AG04449 (cell line): ENCODE data around the gene KCNMA1.

Experiments used
- CTCF ChIA-PET: fragments of 350-600 bp; formaldehyde crosslinking; extraction: SDS; loops from one replicate; lab custom pipeline; 2021; ENCODE audit warnings: antibody characterized with exemption; lab: Yijun Ruan, JAX
- POLR2A ChIA-PET: fragments of 400-600, 350-600 bp; formaldehyde crosslinking; extraction: SDS; loops from one replicate; lab custom pipeline; 2020; ENCODE audit warnings: antibody characterized with exemption, inconsistent platforms; lab: Yijun Ruan, JAX
- DNase-seq: peaks from one replicate; pipeline ENCODE4 v3.0.0-alpha.2; 2010; ENCODE audit warnings: low read depth, low spot score
- H3K4me3 ChIP-seq: 2 replicates; pipeline ENCODE4 v1.5.1; 2011; ENCODE audit warnings: low read depth, mild to moderate bottlenecking, control low read depth, low read length
- TF ChIP-seq, protein P1 (sequence below): IDR thresholded peaks from one replicate; pipeline ENCODE4 v1.5.1; 2011; ENCODE audit warnings: mild to moderate bottlenecking, moderate library complexity, low read length, control low read depth, inconsistent platforms; ENCODE audit not compliant: insufficient read depth; ENCODE audit errors: missing control alignments

KCNMA1 gene

DNA sequence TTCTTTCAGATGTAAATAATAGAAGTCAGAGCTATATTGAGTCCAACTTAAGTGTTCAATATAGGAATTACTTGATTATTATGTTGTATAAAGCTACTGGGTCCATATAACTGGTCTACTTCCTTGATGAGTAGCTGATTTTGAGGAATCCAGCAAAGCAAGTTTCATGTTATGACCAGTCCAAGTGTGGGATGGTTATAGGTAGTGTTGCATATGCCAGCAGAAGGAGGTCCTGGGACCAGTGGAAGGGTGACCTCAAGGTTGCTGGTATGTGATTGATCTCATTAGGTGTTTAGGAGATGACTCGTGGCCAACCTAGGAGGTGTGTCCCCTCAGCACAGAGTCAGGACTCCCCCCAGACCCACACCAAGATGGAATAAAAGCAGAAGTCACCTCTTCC is 551.5 kb downstream of the KCNMA1 start:
- DNase-seq = no peak
- POLR2A ChIA-PET = no interaction called here
- no peak overlapping the region for H3K4me3 ChIP-seq
- TF ChIP-seq, protein P1, sequence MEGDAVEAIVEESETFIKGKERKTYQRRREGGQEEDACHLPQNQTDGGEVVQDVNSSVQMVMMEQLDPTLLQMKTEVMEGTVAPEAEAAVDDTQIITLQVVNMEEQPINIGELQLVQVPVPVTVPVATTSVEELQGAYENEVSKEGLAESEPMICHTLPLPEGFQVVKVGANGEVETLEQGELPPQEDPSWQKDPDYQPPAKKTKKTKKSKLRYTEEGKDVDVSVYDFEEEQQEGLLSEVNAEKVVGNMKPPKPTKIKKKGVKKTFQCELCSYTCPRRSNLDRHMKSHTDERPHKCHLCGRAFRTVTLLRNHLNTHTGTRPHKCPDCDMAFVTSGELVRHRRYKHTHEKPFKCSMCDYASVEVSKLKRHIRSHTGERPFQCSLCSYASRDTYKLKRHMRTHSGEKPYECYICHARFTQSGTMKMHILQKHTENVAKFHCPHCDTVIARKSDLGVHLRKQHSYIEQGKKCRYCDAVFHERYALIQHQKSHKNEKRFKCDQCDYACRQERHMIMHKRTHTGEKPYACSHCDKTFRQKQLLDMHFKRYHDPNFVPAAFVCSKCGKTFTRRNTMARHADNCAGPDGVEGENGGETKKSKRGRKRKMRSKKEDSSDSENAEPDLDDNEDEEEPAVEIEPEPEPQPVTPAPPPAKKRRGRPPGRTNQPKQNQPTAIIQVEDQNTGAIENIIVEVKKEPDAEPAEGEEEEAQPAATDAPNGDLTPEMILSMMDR = no peak
- CTCF ChIA-PET = no interaction called here

DNA sequence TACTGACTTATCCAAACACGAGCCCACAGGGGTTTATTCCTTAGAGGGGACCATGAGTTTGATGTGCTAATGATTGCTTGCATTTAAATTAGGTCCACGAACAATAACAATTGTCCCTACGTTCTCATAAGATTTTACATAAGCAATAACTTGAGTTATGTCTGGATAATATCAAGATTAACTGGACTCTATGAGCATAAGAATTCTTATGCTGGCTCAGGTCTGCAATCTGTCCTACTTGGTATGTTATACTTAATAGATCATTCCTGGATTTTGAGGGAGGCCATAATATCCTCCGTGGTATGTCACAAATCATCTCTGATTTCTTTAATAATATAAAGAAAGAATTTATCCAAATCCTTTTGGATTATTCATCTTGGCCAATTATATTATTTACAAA is 552.3 kb downstream of the KCNMA1 start:
- TF ChIP-seq, protein P1 = no peak
- DNase-seq = no peak
- POLR2A ChIA-PET = no interaction called here
- CTCF ChIA-PET = no interaction called here
- H3K4me3 ChIP-seq = no peak overlapping the region

DNA sequence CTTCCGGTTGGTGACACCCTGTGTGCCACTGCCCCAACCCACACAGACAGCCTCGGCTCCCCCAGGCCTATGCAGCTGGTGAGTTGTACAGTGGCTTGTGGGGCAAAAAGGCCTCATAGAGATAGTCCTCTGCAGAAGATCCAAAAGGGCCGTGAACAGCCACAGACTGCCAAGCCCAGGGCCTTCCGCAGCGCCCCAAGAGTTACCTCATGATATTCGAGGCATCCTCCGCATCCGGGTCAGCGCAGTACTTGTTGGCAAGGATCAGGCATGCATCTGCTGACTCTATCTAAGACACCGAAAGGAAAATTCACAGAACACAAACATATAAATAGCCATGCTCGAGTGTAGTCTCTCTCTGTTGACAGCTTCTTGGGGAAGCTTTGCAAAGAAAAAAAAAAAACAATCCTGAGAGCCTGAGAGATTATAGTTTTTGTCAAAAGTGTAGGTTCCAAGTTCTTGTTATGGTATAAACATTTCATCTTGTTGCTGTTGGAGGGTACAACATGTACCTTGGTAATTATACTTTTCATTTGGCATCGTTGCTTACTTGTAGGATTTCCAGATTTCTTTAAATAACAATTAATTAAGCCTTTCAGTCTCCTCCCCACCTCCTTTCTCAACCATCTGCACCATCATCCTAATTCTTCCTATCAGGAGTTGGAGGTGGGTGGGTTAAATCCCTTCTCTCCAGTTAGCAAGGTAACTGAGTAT is 553.0 kb downstream of the KCNMA1 start:
- CTCF ChIA-PET = no interaction called here
- TF ChIP-seq, protein P1 = no peak
- POLR2A ChIA-PET = interaction anchor here (0.6 kb wide), 1 partner anchor 8 kb away, joined by 4 read pairs; no protein-coding TSS in a partner anchor
- DNase-seq = no peak
- H3K4me3 ChIP-seq = no peak overlapping the region

DNA sequence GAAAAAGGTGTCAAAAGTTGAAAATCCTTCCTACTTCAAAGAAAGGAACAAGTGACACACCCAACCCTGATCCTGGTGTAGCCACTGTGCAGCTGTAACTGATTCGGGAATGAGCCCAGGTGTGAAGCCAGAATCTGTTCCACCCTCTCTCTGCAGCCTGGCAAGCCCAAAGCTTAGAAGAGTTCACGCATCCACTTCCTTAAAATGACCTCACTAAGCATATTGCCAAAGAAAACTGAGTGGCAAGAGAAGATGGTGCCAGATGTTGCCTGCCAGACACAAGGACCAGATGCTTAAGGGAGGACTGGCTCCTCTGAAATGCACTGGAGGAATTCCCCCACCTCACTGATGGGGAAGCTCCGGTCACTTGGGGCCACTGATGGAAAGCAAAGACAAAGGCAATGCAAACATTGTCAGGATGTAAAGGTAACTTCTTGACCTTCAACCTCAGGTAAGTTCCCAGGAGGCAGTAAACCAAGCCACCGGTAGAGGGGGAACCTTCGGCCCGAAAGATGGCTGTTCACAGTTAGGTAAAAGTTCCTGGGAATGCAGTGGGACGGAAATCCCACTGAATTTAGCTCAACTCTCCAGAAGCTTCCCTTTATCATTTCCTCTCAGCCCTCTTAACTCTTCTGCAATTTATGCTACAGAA is 554.9 kb downstream of the KCNMA1 start:
- no peak for DNase-seq
- CTCF ChIA-PET = no interaction called here

DNA sequence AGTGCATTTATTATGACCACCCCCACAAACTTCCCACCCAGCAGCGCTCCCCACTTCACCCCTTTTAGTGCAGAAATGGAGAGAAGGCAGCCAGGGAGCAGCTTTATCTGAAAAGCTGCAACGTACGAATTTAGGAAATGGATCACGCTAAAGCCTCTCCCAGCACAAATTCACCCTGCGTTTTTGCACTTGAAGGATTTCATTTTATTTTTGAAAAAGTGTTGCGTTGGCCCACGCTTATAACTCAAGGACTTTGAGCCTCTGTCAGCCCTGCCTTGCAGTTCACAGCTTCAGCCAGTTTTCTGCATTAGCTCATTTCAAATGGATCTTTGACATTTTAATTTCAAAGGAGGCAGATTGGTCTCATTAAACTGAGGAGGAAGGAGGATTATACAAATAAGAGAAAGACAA is 556.1 kb downstream of the KCNMA1 start:
- TF ChIP-seq, protein P1 = no peak
- no peak for DNase-seq
- CTCF ChIA-PET = no interaction called here
- no peak overlapping the region for H3K4me3 ChIP-seq
- POLR2A ChIA-PET = no interaction called here

More for the DNA sequence above, 554.9 kb downstream of the KCNMA1 start:
- TF ChIP-seq, protein P1 = no peak
- H3K4me3 ChIP-seq = no peak overlapping the region
- POLR2A ChIA-PET = no interaction called here

DNA sequence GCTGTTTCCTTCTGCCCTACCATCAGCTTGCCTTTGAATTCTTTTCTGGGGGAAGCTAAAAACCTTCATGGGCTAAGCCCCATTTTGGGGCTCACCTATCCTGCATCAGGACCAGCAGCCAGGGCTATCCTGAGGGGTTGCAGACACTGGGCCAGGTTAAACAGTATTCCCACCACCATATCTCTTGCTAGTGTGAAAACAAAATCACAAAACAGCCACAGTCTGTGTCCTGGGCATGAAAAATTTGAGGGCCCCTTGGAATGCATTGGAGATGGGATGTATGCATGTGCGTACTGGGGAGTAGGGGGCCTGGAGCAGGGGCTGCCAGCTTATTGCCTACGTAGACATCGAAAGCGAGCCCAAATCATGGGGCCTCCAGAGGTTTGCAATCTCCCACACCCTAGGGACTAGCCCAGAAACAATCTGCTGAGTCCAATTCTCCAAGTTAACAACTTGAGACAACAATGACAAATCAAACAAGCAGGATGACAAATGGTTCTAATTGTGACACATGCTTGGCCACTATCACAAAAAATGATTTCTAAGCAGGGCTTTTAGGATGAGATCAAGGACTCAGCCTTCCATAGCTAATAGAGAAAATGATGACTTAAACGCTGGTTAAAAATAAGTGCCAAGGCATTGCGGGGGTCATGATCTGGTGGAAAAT is 557.1 kb downstream of the KCNMA1 start:
- no peak overlapping the region for H3K4me3 ChIP-seq
- TF ChIP-seq, protein P1 = no peak
- CTCF ChIA-PET = no interaction called here

More for the DNA sequence above, 557.1 kb downstream of the KCNMA1 start:
- no peak for DNase-seq
- POLR2A ChIA-PET = no interaction called here
